Peyer's patch (tissue), 4 donors: Measurements from ENCODE around the gene ECSCR.

ENCODE experiments used
- CTCF ChIP-seq, 6 experiments: fragments of 450-650 bp in 4 of 6; fragments of 200-600 bp in 2 of 6; sonication (generic) in 1 of 6; IDR thresholded peaks; one replicate each; pipeline ENCODE4 v1.5.1; 2017 to 2019; ENCODE audit warnings: antibody characterized with exemption in 6 of 6, mild to moderate bottlenecking in 3 of 6, moderate library complexity in 1 of 6
- POLR2A ChIP-seq, 2 donors: fragments of 450-650 bp; IDR thresholded peaks; one replicate each; pipeline ENCODE4 v1.5.1; 2017; ENCODE audit warnings: antibody characterized with exemption in 2 of 2, mild to moderate bottlenecking in 2 of 2, moderate library complexity in 2 of 2

- TF ChIP-seq POLR2A (IDR thresholded peaks at IDR 0.05) = no peak
- no peak for TF ChIP-seq CTCF (IDR thresholded peaks at IDR 0.05)
Measured at GRCh38 chr5:139457653-139458306, 4.8 kb downstream of the ECSCR start.
